Muscle of leg (tissue), 11 donors: ENCODE measurements around the gene SLC45A3. TPM values are rescaled to one million over a fixed set of nuclear protein-coding genes. Genes with fewer than 3 reads are reported as not detected.

ENCODE experiments used
- DNase-seq: peaks from one replicate; pipeline ENCODE4 v3.0.0; 2013
- H3K27ac ChIP-seq: one replicate; pipeline ENCODE4 v1.5.1; 2013; ENCODE audit warnings: mild to moderate bottlenecking, low read length, control low read depth
- H3K27me3 ChIP-seq: one replicate; pipeline ENCODE4 v1.6.1; 2013; ENCODE audit warnings: low read length; ENCODE audit not compliant: control insufficient read depth, insufficient read depth
- H3K36me3 ChIP-seq: one replicate; pipeline ENCODE4 v1.6.1; 2013; ENCODE audit warnings: low read length; ENCODE audit not compliant: control insufficient read depth, insufficient read depth
- H3K4me1 ChIP-seq: one replicate; pipeline ENCODE4 v1.6.1; 2013; ENCODE audit warnings: low read length; ENCODE audit not compliant: control insufficient read depth, insufficient read depth
- H3K4me3 ChIP-seq: one replicate; pipeline ENCODE4 v1.5.1; 2013; ENCODE audit warnings: low read length, control low read depth
- H3K9me3 ChIP-seq: replicated peaks from 2 replicates; pipeline ENCODE4 v1.6.1; 2013; ENCODE audit warnings: low read depth, low read length; ENCODE audit not compliant: control insufficient read depth
- WGBS: methylation state at CpG from one replicate; pipeline ENCODE4 v1.1.5; 2013; ENCODE audit warnings: missing lambda C conversion rate; ENCODE audit not compliant: insufficient coverage; 5-methylcytosine and 5-hydroxymethylcytosine counted together
- polyA plus RNA-seq, 8 donors: library from polyadenylated mRNA; unstranded; fragments of 120-200 nt; gene quantifications; one replicate each; pipeline versions ENCODE4 v1.2.1 to v1.2.3, GENCODE V29; 2013; ENCODE audit warnings: inconsistent platforms in 1 of 8, low replicate concordance in 1 of 8; ENCODE audit not compliant: insufficient read length in 8 of 8, insufficient read depth in 1 of 8
- total RNA-seq: library from RNA; stranded (reverse); fragments of 120-200 nt; gene quantifications from one replicate; pipeline ENCODE4 v1.2.4, GENCODE V29; 2013

SLC45A3 gene
- total and polyA plus RNA-seq, 9 donors: 2.0 to 3.8 (median 2.6) TPM

DNA sequence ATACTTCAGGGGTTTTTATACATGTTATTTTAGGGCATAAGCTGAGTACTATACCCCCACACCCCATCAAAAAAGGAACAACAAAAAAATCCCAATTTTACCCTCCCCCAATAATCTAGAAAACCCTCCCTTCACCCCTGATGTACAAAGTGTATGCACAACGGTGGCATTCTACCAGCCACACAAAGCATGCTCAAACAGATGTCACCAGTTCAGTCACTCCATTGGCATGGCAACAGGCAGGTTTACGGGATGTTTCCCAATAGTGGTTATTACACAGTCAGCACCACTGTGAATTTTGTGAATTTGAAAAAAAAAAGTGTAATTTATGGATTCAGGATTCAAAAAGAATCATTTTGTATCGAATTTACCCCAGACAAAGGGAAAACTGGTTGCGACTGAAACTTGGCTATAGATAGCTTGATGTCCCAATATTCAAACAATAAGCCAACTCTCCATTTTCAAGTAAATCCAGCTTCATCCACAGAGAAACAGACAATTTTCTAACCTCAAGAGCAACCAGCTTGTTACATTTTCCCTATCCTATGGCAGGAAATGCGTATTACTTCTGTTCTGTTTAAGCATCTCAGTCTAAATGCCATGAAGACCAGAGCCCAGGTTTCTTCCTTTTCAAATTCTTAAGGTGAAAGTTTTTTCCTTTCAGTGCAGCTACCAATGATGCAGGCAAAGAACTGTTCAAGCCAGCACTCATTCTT lies 34.0 kb upstream of the SLC45A3 start:
- Histone ChIP-seq H3K27me3 (no peaks in the 10 kb centered on the region), H3K36me3 (peaks cover 28% of the 10 kb centered on the region), H3K9me3 (no peaks in the 10 kb centered on the region), H3K27ac (no peak overlapping the region), H3K4me3 (no peak overlapping the region), H3K4me1 (peaks cover 3% of the 10 kb centered on the region)
- 55% methylated on average over 3 of the region's 5 CpGs for WGBS
- DNase-seq: no peak

DNA sequence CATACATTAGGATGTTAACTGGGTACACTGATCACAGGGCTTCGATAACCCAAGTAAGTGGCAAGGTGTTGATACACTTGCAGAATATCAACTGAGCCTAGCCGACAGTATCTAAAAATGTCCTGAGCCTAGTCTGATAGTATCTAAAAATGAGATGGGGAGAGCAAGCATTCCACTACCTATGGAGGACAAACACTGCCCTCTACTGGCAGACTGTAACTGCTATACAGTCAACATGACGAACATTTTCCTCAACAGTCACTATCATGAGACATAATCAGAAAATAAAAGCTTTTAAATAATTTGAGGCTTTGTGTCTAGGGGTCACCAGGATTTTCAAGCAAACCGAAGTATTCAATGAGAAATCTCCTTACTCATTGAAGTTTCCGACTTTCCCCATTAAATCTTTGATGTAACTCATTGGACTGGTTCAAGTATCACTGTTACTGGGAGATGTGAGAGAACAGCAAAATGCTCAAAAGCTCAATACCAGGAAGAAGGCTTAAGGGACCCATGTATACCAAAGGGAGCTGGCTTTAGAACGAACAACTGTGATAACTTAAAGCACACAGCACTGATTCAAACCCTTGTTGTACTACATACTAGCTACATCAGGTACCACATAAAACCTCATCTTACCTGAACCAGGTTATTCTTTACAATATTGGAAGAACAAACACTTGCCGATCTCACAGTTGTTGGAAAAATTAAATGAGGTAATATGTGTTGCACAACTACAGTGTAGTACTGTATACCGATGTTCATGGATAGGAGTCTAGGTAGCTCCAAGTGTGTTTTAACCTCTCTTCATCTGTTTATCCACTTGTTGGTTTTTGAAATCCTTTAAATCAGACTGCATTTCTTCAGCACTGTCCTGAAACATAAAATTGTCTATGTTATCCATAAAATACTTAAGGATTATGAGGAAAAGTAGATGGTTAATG lies 31.1 kb upstream of the SLC45A3 start:
- WGBS: 67% methylated on average over 1 of the region's 8 CpGs
- H3K9me3 ChIP-seq: no peaks in the 10 kb centered on the region
- H3K4me3 ChIP-seq: no peak overlapping the region
- no peak overlapping the region for H3K27ac ChIP-seq
- H3K36me3 ChIP-seq: peaks cover 17% of the 10 kb centered on the region
- H3K4me1 ChIP-seq: peaks cover 12% of the 10 kb centered on the region
- no peaks in the 10 kb centered on the region for H3K27me3 ChIP-seq
- DNase-seq: peak; percentile 85

DNA sequence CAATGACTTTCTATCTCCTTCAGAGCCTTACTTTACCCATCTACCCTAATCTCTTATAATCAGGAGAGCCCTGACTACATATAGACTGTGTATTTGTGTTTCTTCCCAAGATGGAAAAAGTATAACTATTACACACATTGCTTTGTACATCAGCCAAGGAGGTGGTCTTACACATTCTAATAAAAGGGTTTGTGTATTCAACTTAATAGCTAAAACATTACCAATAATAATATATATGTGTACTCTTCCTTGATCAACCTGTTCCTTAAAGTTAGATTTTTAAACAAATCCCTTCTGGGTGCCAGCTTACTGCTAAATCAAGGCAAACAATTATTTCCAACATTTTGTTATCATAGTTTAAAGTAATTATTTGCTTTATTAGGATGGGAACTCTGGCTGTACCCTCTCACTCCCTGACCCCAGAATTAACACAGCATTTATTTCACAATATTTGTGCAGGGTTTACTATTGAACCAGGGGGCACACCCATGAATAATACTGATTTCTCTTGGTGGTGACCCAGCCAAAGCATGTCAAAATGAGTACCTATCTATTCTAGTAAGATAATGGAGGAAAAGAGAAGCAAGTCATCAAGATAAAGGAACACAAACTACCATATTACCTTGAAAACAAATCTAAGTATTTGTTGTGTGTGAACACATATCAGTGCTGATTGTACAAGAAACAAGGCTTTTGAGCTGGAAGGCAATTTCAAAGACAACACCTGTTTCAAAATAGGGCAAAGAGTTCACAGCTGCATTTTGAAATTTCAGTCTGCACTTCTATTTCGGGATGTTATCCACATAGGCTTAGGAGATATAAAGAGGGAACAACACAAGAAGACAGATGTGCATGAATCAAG lies 30.1 kb upstream of the SLC45A3 start:
- H3K4me1 ChIP-seq: peaks cover 12% of the 10 kb centered on the region
- H3K4me3 ChIP-seq: no peak overlapping the region
- DNase-seq: no peak
- H3K27me3 ChIP-seq: no peaks in the 10 kb centered on the region
- no peak overlapping the region for H3K27ac ChIP-seq
- WGBS: no CpG with 5 or more reads among the region's 1 CpG
- no peaks in the 10 kb centered on the region for H3K9me3 ChIP-seq
- H3K36me3 ChIP-seq: peaks cover 14% of the 10 kb centered on the region

DNA sequence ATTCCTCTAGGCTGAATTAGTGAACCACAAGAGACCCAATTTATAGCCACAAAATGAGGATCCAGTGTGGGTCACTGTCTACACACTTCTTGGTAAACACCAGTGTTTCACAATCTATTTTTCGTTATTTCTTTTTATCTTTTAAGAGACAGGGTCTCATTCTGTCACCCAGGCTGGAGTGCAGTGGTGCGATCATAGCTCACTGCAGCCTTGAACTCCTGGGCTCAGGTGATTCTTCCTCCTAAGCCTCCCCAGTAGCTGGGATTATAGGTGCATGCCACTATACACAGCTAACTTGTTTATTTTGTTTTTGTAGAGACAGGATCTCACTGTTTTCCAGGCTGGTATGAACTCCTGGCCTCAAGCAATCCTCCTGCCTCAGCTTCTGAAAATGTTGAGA lies 29.3 kb upstream of the SLC45A3 start:
- H3K27ac ChIP-seq: no peak overlapping the region
- WGBS: 100% methylated on average over 1 of the region's 2 CpGs
- peaks cover 12% of the 10 kb centered on the region for H3K4me1 ChIP-seq
- no peak for DNase-seq
- H3K27me3 ChIP-seq: no peaks in the 10 kb centered on the region
- peaks cover 13% of the 10 kb centered on the region for H3K36me3 ChIP-seq
- no peak overlapping the region for H3K4me3 ChIP-seq
- H3K9me3 ChIP-seq: no peaks in the 10 kb centered on the region

GRCh38 chr1:205709059-205709398 lies 28.7 kb upstream of the SLC45A3 start:
- Histone ChIP-seq H3K4me1 (peaks cover 12% of the 10 kb centered on the region), H3K36me3 (peaks cover 9% of the 10 kb centered on the region), H3K27me3 (no peaks in the 10 kb centered on the region), H3K27ac (peak overlapping the region; percentile 69), H3K9me3 (no peaks in the 10 kb centered on the region), H3K4me3 (no peak overlapping the region)
- no CpG with 5 or more reads among the region's 4 CpGs for WGBS
- peak; percentile 37 for DNase-seq

DNA sequence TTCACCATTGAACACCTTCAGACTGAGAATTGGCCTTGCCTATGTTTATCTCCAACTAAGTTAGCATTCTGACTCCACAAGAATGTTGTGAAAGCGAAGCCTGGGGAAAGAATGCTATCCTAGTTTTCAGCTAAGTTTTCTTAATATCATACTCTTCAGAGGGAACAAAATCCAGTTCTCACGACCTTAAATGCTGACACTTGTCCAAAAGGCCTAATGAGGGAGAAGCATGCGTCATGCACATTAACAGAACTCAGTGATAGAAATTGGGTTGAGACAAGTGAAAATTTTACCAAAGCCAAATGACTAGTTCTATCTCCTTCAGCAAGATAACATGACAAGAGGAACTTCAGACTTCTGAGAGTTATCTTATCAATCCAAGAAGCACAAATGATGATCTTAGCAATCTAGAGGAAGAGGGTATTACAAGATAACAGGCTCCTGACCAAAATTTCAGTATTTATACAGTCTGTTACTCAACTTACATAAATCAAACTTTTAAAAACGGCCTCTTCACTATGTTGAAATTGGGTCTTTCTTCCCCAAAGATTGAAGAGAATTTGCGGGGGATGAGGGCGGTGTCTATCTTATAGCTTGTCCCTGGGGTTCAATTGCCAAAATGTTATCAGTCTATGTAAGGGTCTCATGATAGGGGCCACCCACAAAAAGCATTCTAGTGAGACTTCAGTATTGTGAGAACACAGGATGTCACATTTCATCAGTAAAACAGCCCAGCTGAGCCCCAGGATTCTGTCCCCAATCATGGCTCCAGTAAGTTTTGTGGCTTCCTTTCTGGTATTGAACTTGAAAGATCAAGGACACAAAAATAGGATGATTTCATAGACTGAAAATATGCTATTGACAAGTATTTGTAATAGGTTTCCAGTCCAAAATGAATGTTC lies 26.5 kb upstream of the SLC45A3 start:
- Histone ChIP-seq H3K36me3 (peaks cover 9% of the 10 kb centered on the region), H3K4me3 (no peak overlapping the region), H3K4me1 (peaks cover 13% of the 10 kb centered on the region), H3K27me3 (no peaks in the 10 kb centered on the region), H3K9me3 (no peaks in the 10 kb centered on the region), H3K27ac (no peak overlapping the region)
- WGBS: no CpG with 5 or more reads among the region's 6 CpGs
- peak; percentile 45 for DNase-seq

DNA sequence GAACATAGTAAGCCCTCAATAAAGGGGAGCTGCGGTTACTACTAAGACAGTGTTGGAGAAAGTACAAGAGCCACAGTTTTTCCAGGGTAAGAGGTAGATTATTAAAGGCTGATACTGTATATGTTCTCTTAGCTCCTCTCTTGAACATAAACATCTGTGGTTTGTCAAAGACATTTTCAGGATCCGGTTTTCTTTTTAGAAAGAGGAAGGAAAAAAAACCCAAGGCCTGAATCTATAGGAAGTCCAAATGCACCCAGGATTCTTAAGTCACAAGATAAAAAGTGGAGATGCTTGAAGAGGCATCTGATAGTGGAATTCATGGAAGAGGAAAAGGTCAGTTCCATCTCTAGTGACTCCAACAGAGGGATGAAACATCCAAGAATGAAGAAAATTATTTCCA lies 24.6 kb upstream of the SLC45A3 start:
- no peak overlapping the region for H3K27ac ChIP-seq
- peak; percentile 45 for DNase-seq
- H3K9me3 ChIP-seq: no peaks in the 10 kb centered on the region
- no CpG with 5 or more reads among the region's 2 CpGs for WGBS
- peaks cover 26% of the 10 kb centered on the region for H3K4me1 ChIP-seq
- peaks cover 4% of the 10 kb centered on the region for H3K36me3 ChIP-seq
- no peak overlapping the region for H3K4me3 ChIP-seq
- no peaks in the 10 kb centered on the region for H3K27me3 ChIP-seq

DNA sequence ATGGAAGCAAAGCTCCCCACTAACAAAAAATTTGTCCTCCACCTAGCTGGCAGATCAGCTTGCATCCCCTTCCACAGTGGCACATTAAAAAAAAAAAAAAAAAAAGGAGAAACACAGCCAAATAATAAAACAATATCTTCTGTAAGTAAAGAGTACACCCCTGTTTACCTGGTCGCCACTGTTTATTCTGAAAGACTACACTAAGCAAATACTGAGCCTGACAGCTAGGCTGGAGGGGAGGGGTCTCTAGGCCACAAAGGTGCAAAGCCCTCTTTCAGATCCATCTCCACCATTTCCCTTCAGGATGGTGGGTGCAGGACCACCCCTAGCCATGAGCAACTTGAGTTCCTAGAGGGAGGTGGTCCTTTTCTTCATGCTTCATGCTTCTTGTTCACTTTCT lies 22.8 kb upstream of the SLC45A3 start:
- Histone ChIP-seq H3K27ac (no peak overlapping the region), H3K4me1 (peaks cover 14% of the 10 kb centered on the region), H3K27me3 (no peaks in the 10 kb centered on the region), H3K4me3 (no peak overlapping the region), H3K36me3 (peaks cover 2% of the 10 kb centered on the region), H3K9me3 (no peaks in the 10 kb centered on the region)
- DNase-seq: no peak
- no CpG with 5 or more reads among the region's 1 CpG for WGBS

GRCh38 chr1:205701891-205702290 lies 21.6 kb upstream of the SLC45A3 start:
- Histone ChIP-seq H3K9me3 (no peaks in the 10 kb centered on the region), H3K27ac (peak overlapping the region; percentile 9), H3K4me3 (no peak overlapping the region), H3K4me1 (peaks cover 14% of the 10 kb centered on the region), H3K36me3 (peaks cover 2% of the 10 kb centered on the region), H3K27me3 (no peaks in the 10 kb centered on the region)
- WGBS: 46% methylated on average over 3 of the region's 4 CpGs
- no peak for DNase-seq
